HepG2 (cell line): Measurements from ENCODE around the gene LSM12. TPM values are rescaled to one million over a fixed set of nuclear protein-coding genes. Genes with fewer than 3 reads are reported as not detected.
A peak's percentile ranks its signal among the peaks of the same experiment; 100 is the strongest.

ENCODE experiments used
- ARID3A ChIP-seq: IDR thresholded peaks from 2 replicates; pipeline ENCODE4 v1.6.1; 2012; ENCODE audit warnings: low read depth, low read length, improper control_type of control experiment
- BRCA1 ChIP-seq: sonication (generic); formaldehyde crosslinking; IDR thresholded peaks from 2 replicates; pipeline ENCODE4 v1.4.0; 2020; ENCODE audit warnings: missing genetic modification reagents
- GLI4 ChIP-seq: sonication (generic); formaldehyde crosslinking; IDR thresholded peaks from 2 replicates; pipeline ENCODE4 v1.5.1; 2020; ENCODE audit warnings: missing genetic modification reagents, mild to moderate bottlenecking, moderate library complexity, borderline replicate concordance
- GMEB1 ChIP-seq: sonication (generic); formaldehyde crosslinking; IDR thresholded peaks from 2 replicates; pipeline ENCODE4 v1.5.1; 2020; ENCODE audit warnings: missing genetic modification reagents, mild to moderate bottlenecking, borderline replicate concordance
- HMG20A ChIP-seq: IDR thresholded peaks from 2 replicates; pipeline ENCODE4 v1.6.1; 2016; ENCODE audit warnings: borderline replicate concordance
- MYPOP ChIP-seq: sonication (generic); formaldehyde crosslinking; IDR thresholded peaks from 2 replicates; pipeline ENCODE4 v1.8.1; 2023; ENCODE audit warnings: mild to moderate bottlenecking, moderate library complexity, missing genetic modification reagents
- NCOA5 ChIP-seq: sonication (generic); formaldehyde crosslinking; IDR thresholded peaks from 2 replicates; pipeline ENCODE4 v1.4.0; 2020; ENCODE audit warnings: missing genetic modification reagents
- NR2F2 ChIP-seq: IDR thresholded peaks from 2 replicates; pipeline ENCODE4 v1.6.1; 2012; ENCODE audit warnings: low read depth, inconsistent platforms, borderline replicate concordance
- PTBP1 ChIP-seq: fragments of 200-400 bp; formaldehyde crosslinking; IDR thresholded peaks from 2 replicates; pipeline ENCODE4 v1.6.1; 2018; ENCODE audit warnings: low read length, low read depth; ENCODE audit not compliant: poor library complexity, severe bottlenecking
- SAP130 ChIP-seq: IDR thresholded peaks from 2 replicates; pipeline ENCODE4 v1.6.1; 2016; ENCODE audit warnings: low read depth
- SNAPC2 ChIP-seq: sonication (generic); formaldehyde crosslinking; IDR thresholded peaks from 2 replicates; pipeline ENCODE4 v1.8.1; 2022; ENCODE audit warnings: mild to moderate bottlenecking, missing genetic modification reagents
- SNRNP70 ChIP-seq: fragments of 200-400 bp; formaldehyde crosslinking; IDR thresholded peaks from 2 replicates; pipeline ENCODE4 v1.6.1; 2017; ENCODE audit warnings: mild to moderate bottlenecking, low read depth, low read length, moderate library complexity
- ZBTB39 ChIP-seq: sonication (generic); formaldehyde crosslinking; IDR thresholded peaks from 2 replicates; pipeline ENCODE4 v1.5.0; 2020; ENCODE audit warnings: missing genetic modification reagents
- ZBTB4 ChIP-seq: sonication (generic); formaldehyde crosslinking; IDR thresholded peaks from 2 replicates; pipeline ENCODE4 v1.4.0; 2020; ENCODE audit warnings: missing genetic modification reagents, mild to moderate bottlenecking, borderline replicate concordance
- ZNF124 ChIP-seq: sonication (generic); formaldehyde crosslinking; IDR thresholded peaks from 2 replicates; pipeline ENCODE4 v1.4.0; 2020; ENCODE audit warnings: missing genetic modification reagents
- ZNF251 ChIP-seq: sonication (generic); formaldehyde crosslinking; IDR thresholded peaks from 2 replicates; pipeline ENCODE4 v1.9.0; 2021; ENCODE audit warnings: mild to moderate bottlenecking, missing genetic modification reagents
- ZNF543 ChIP-seq: sonication (generic); formaldehyde crosslinking; IDR thresholded peaks from 2 replicates; pipeline ENCODE4 v1.4.0; 2020; ENCODE audit warnings: mild to moderate bottlenecking, missing genetic modification reagents
- ZNF616 ChIP-seq: sonication (generic); formaldehyde crosslinking; IDR thresholded peaks from 2 replicates; pipeline ENCODE4 v1.5.0; 2020; ENCODE audit warnings: low read depth, mild to moderate bottlenecking, missing genetic modification reagents
- ZNF747 ChIP-seq: sonication (generic); formaldehyde crosslinking; IDR thresholded peaks from 2 replicates; pipeline ENCODE4 v1.8.1; 2023; ENCODE audit warnings: missing genetic modification reagents, mild to moderate bottlenecking, borderline replicate concordance
- polyA plus RNA-seq, 8 experiments: library from polyadenylated mRNA; depleted of rRNA in 3 of 8; stranded (reverse) in 7 of 8; unstranded in 1 of 8; fragments of >200 nt; fragmentation: Illumina TruSeq in 4 of 8; extraction: Trizol in 4 of 8; gene quantifications; 2 replicates each; pipeline versions ENCODE4 v1.2.1 to v1.2.3, GENCODE V29; 2011 to 2016; ENCODE audit warnings: low read depth in 4 of 8, missing spikeins in 1 of 8, mixed read lengths in 1 of 8; ENCODE audit not compliant: insufficient read depth in 1 of 8
- total RNA-seq, 5 experiments: library from RNA; depleted of rRNA; stranded (reverse); fragments of >200 nt; fragmentation: Illumina TruSeq; extraction: Trizol; gene quantifications; 2 replicates each; pipeline ENCODE4 v1.2.3, GENCODE V29; 2016; ENCODE audit warnings: low read depth in 1 of 5

The LSM12 gene
- total and polyA plus RNA-seq, 2 of the 13 experiments (the other 11 are each of a cell fraction or from before 2014, with no cell fraction given) = 52.8 to 55.7 TPM

- 0 out of 2 replicates have a peak, but pooled peaks have one; percentile 67 for TF ChIP-seq ZBTB4
- TF ChIP-seq PTBP1 = no peak
- TF ChIP-seq SAP130 (CRISPR knock-in tag) = peak; percentile 100
- TF ChIP-seq GMEB1 = peak; percentile 95
- TF ChIP-seq ZNF124 (CRISPR knock-in tag) = peak; percentile 98
- peak; percentile 88 for TF ChIP-seq MYPOP
- TF ChIP-seq ZNF251 (CRISPR knock-in tag) = no peak
- TF ChIP-seq NCOA5 = no peak
- TF ChIP-seq ZBTB39 (CRISPR knock-in tag) = peak; percentile 39; the same call in 1 of the 2 replicates
- TF ChIP-seq ZNF543 (CRISPR knock-in tag) = peak; percentile 91
- peak; percentile 78; the same call in 1 of the 2 replicates for TF ChIP-seq GLI4
- TF ChIP-seq ZNF616 = peak; percentile 46; the same call in 1 of the 2 replicates
- no peak for TF ChIP-seq SNRNP70
- 0 out of 2 replicates have a peak, but pooled peaks have one; percentile 9 for TF ChIP-seq HMG20A
- TF ChIP-seq ZNF747 (CRISPR knock-in tag) = peak; percentile 99
- TF ChIP-seq BRCA1 (CRISPR knock-in tag) = 0 out of 2 replicates have a peak, but pooled peaks have one; percentile 62
- no peak for TF ChIP-seq NR2F2
- TF ChIP-seq ARID3A = 0 out of 2 replicates have a peak, but pooled peaks have one; percentile 5
- peak; percentile 94 for TF ChIP-seq SNAPC2 (CRISPR knock-in tag)
Observed at GRCh38 chr17:44070455-44071197, 4.2 kb upstream of the LSM12 start, which contains the start of gene G6PC3 (continued).
